Esophagus squamous epithelium (tissue), 5 donors: ENCODE results near the gene MYL1. TPM values are rescaled to one million over a fixed set of nuclear protein-coding genes. Genes with fewer than 3 reads are reported as not detected.

ENCODE experiments used
- DNase-seq: peaks from one replicate; lab custom pipeline; 2025; lab: John Stamatoyannopoulos, UW
- H3K27ac ChIP-seq, 4 donors: fragments of 200-600 bp; sonication (generic); one replicate each; pipeline ENCODE4 v1.5.1; 2016 to 2019; ENCODE audit warnings: mild to moderate bottlenecking in 1 of 4
- H3K27me3 ChIP-seq, 4 donors: fragments of 200-600 bp; sonication (generic); 1 replicate in 3 of 4; 2 replicates in 1 of 4; pipeline versions ENCODE4 v1.5.1 to v1.6.0; 2017 to 2021; ENCODE audit warnings: antibody characterized with exemption in 1 of 4
- H3K36me3 ChIP-seq, 3 donors: fragments of 200-600 bp; sonication (generic); one replicate each; pipeline ENCODE4 v1.5.1; 2016 to 2019
- H3K4me1 ChIP-seq, 3 donors: fragments of 200-600 bp; sonication (generic); one replicate each; pipeline ENCODE4 v1.5.1; 2017 to 2019
- H3K4me3 ChIP-seq, 4 donors: fragments of 200-600 bp; sonication (generic); 1 replicate in 3 of 4; 2 replicates in 1 of 4; pipeline ENCODE4 v1.5.1; 2016 to 2019; ENCODE audit warnings: mild to moderate bottlenecking in 2 of 4, moderate library complexity in 1 of 4
- H3K9me3 ChIP-seq, 3 donors: fragments of 200-600 bp; sonication (generic); one replicate each; pipeline ENCODE4 v1.5.1; 2016 to 2019
- CTCF ChIP-seq, 6 experiments: fragments of 450-650 bp in 4 of 6; fragments of 200-600 bp in 2 of 6; sonication (generic) in 2 of 6; IDR thresholded peaks; one replicate each; pipeline ENCODE4 v1.5.1; 2016 to 2019; ENCODE audit warnings: antibody characterized with exemption in 6 of 6, mild to moderate bottlenecking in 4 of 6, moderate library complexity in 4 of 6
- POLR2A ChIP-seq, 4 donors: fragments of 450-650 bp; IDR thresholded peaks; one replicate each; pipeline ENCODE4 v1.6.1; 2017; ENCODE audit warnings: antibody characterized with exemption in 4 of 4, mild to moderate bottlenecking in 4 of 4, moderate library complexity in 3 of 4
- WGBS, 2 donors: methylation state at CpG; one replicate each; pipeline ENCODE4 v1.1.5; 2018; 5-methylcytosine and 5-hydroxymethylcytosine counted together
- intact Hi-C: fragments of 100-400 bp; cut with DNase I; formaldehyde crosslinking; loops from one replicate; pipeline ENCODE4 v1.15.0; 2022
- total RNA-seq, 4 donors: library from RNA; depleted of rRNA; stranded (reverse); fragments of >200 nt; gene quantifications; one replicate each; pipeline ENCODE4 v1.1.0, GENCODE V29; 2016
- donor health status: DM: yes; HTN: yes; CAD: no.

MYL1 gene
- total RNA-seq, 4 donors from 2014 or later, result not detected

GRCh38 chr2:210271300-210271699 lies 43.7 kb downstream of the MYL1 start:
- intact Hi-C loops, result no loop called here
- H3K27ac ChIP-seq, result no peak overlapping the region
- H3K9me3 ChIP-seq, result no peaks in the 10 kb centered on the region
- H3K27me3 ChIP-seq, result no peaks in the 10 kb centered on the region
- no peaks in the 10 kb centered on the region for H3K36me3 ChIP-seq
- no peak for DNase-seq
- no peak overlapping the region for H3K4me3 ChIP-seq
- H3K4me1 ChIP-seq, result no peaks in the 10 kb centered on the region
- TF ChIP-seq POLR2A (IDR thresholded peaks at IDR 0.05), result no peak
- no peak for TF ChIP-seq CTCF (IDR thresholded peaks at IDR 0.05)

DNA sequence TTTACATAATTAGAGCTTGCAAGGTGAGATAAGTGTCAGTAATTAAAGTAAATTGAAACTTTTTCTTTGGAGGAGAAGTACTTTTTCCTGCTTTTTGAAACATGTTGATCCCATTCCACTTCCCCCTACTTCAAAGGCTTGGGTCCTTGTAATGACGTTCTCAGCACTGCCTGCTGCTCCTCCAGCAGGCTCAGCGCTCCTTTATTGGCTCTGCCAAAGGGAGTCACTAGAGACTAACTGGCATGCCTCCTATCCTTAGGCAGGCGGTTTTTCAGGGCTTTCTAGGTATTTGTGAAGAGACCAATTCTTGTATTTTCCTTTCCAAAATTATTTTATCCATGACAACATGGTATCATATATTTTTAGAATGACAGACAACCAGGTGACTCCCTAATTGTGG lies 45.8 kb downstream of the MYL1 start:
- 32 to 33% methylated on average over 3 of the region's 3 CpGs for WGBS, 2 donors
- DNase-seq, result no peak
- Histone ChIP-seq H3K9me3 (no peaks in the 10 kb centered on the region), H3K36me3 (no peaks in the 10 kb centered on the region), H3K27ac (no peak overlapping the region), H3K4me1 (no peaks in the 10 kb centered on the region), H3K4me3 (no peak overlapping the region), H3K27me3 (no peaks in the 10 kb centered on the region)
- TF ChIP-seq POLR2A (IDR thresholded peaks at IDR 0.05) (no peak), CTCF (IDR thresholded peaks at IDR 0.05) (no peak)
- intact Hi-C loops, result no loop called here

- Histone ChIP-seq H3K9me3 (no peaks in the 10 kb centered on the region), H3K27ac (no peak overlapping the region), H3K4me3 (no peak overlapping the region), H3K4me1 (no peaks in the 10 kb centered on the region), H3K36me3 (no peaks in the 10 kb centered on the region), H3K27me3 (no peaks in the 10 kb centered on the region)
- intact Hi-C loops, result no loop called here
- no peak for DNase-seq
- 89 to 91% methylated on average over 1 of the region's 1 CpG for WGBS, 2 donors
- TF ChIP-seq POLR2A (IDR thresholded peaks at IDR 0.05) (no peak), CTCF (IDR thresholded peaks at IDR 0.05) (no peak)
Observed at GRCh38 chr2:210268281-210268680, 46.7 kb downstream of the MYL1 start.

- no peak for TF ChIP-seq CTCF (IDR thresholded peaks at IDR 0.05)
- TF ChIP-seq POLR2A (IDR thresholded peaks at IDR 0.05), result no peak
- intact Hi-C loops, result no loop called here
- Histone ChIP-seq H3K9me3 (no peaks in the 10 kb centered on the region), H3K27ac (no peak overlapping the region), H3K4me1 (no peaks in the 10 kb centered on the region), H3K4me3 (no peak overlapping the region), H3K27me3 (no peaks in the 10 kb centered on the region), H3K36me3 (no peaks in the 10 kb centered on the region)
- 74 to 87% methylated on average over 1 of the region's 1 CpG for WGBS, 2 donors
- no peak for DNase-seq
Observed at GRCh38 chr2:210267698-210268097, 47.3 kb downstream of the MYL1 start.

DNA sequence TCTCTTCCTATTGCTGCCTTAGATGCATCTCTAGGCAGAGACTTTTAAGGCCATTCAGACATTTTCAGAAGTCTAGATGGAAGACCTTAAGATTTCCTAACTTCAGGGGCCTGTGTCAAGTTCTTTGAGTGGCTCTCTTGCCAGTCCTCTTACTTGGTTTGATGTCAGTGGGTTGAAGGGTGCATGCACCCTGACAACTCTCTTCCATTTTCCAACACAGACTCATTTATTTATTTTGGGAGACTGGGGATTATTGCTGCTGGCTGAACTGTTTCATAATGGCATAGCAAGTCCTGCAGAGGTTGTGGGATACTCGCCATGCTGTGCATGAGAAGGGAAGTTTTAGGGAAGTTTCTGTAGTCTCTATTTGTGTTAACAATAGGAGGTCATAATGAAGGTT lies 50.7 kb downstream of the MYL1 start:
- 30 to 64% methylated on average over 1 of the region's 1 CpG for WGBS, 2 donors
- no peaks in the 10 kb centered on the region for H3K9me3 ChIP-seq
- TF ChIP-seq CTCF (IDR thresholded peaks at IDR 0.05) (no peak), POLR2A (IDR thresholded peaks at IDR 0.05) (no peak)
- no peak for DNase-seq
- no peak overlapping the region for H3K4me3 ChIP-seq
- no peaks in the 10 kb centered on the region for H3K27me3 ChIP-seq
- no peak overlapping the region for H3K27ac ChIP-seq
- intact Hi-C loops, result no loop called here
- H3K4me1 ChIP-seq, result no peaks in the 10 kb centered on the region
- no peaks in the 10 kb centered on the region for H3K36me3 ChIP-seq
